ENCODE data around the gene CCL7. TPM values are rescaled to one million over a fixed set of nuclear protein-coding genes. Genes with fewer than 3 reads are reported as not detected.

The CCL7 gene
- polyA plus RNA-seq, 1 donor from 2014 or later, result not detected

- no peaks in the 10 kb centered on the region for H3K79me2 ChIP-seq (replicated peaks; ENCODE audit: insufficient read depth, low read length)
- H3K4me3 ChIP-seq (ENCODE audit: low read length), result no peak overlapping the region
- H3K9me2 ChIP-seq (ENCODE audit: insufficient read depth, low read length), result no peaks in the 10 kb centered on the region
- H3K27ac ChIP-seq (ENCODE audit: low read length), result no peak overlapping the region
- no peaks in the 10 kb centered on the region for H3K9me3 ChIP-seq (ENCODE audit: low read length)
- H3K9ac ChIP-seq (ENCODE audit: low read length), result no peak overlapping the region
- H3K4me2 ChIP-seq (ENCODE audit: low read length), result no peak overlapping the region
- no peaks in the 10 kb centered on the region for H3K36me3 ChIP-seq (ENCODE audit: insufficient read depth, low read length)
- TF ChIP-seq POLR2AphosphoS5 (IDR thresholded peaks at IDR 0.05) (no peak), MXI1 (conservative IDR thresholded peaks at IDR 0.05; ENCODE audit: poor library complexity, severe bottlenecking) (no peak), RAD21 (conservative IDR thresholded peaks at IDR 0.05) (no peak), EP300 (conservative IDR thresholded peaks at IDR 0.05; ENCODE audit: poor library complexity, severe bottlenecking) (no peak), CTCF (IDR thresholded peaks at IDR 0.05; ENCODE audit: poor library complexity, severe bottlenecking) (no peak), EZH2 (IDR thresholded peaks at IDR 0.05; ENCODE audit: borderline replicate concordance, insufficient read depth, low read length, poor library complexity, severe bottlenecking) (no peak), REST (IDR thresholded peaks at IDR 0.05; ENCODE audit: borderline replicate concordance) (no peak), TAF1 (IDR thresholded peaks at IDR 0.05; ENCODE audit: low read depth) (no peak), SMC3 (conservative IDR thresholded peaks at IDR 0.05; ENCODE audit: poor library complexity) (no peak)
- no peaks in the 10 kb centered on the region for H4K20me1 ChIP-seq (ENCODE audit: insufficient read depth)
- H3K27me3 ChIP-seq (ENCODE audit: insufficient read depth, low read depth, low read length), result no peaks in the 10 kb centered on the region
- no peak overlapping the region for H2AFZ ChIP-seq (ENCODE audit: low read depth, low read length)
- no peaks in the 10 kb centered on the region for H3F3A ChIP-seq (ENCODE audit: insufficient read depth, low read length, poor library complexity, severe bottlenecking)
Measured at GRCh38 chr17:34222722-34223497, 47.1 kb upstream of the CCL7 start.

GRCh38 chr17:34225046-34225445, 45.0 kb upstream of the CCL7 start:
- Histone ChIP-seq H3F3A (ENCODE audit: insufficient read depth, low read length, poor library complexity, severe bottlenecking) (no peaks in the 10 kb centered on the region), H3K4me3 (ENCODE audit: low read length) (no peak overlapping the region), H3K36me3 (ENCODE audit: insufficient read depth, low read length) (no peaks in the 10 kb centered on the region), H4K20me1 (ENCODE audit: insufficient read depth) (no peaks in the 10 kb centered on the region), H3K9me3 (ENCODE audit: low read length) (no peaks in the 10 kb centered on the region), H3K9me2 (ENCODE audit: insufficient read depth, low read length) (no peaks in the 10 kb centered on the region), H3K27ac (ENCODE audit: low read length) (no peak overlapping the region), H3K9ac (ENCODE audit: low read length) (no peak overlapping the region), H2AFZ (ENCODE audit: low read depth, low read length) (no peak overlapping the region), H3K79me2 (replicated peaks; ENCODE audit: insufficient read depth, low read length) (no peaks in the 10 kb centered on the region), H3K4me2 (ENCODE audit: low read length) (no peak overlapping the region), H3K27me3 (ENCODE audit: insufficient read depth, low read depth, low read length) (no peaks in the 10 kb centered on the region)
- TF ChIP-seq MXI1 (conservative IDR thresholded peaks at IDR 0.05; ENCODE audit: poor library complexity, severe bottlenecking), result no peak
- TF ChIP-seq REST (IDR thresholded peaks at IDR 0.05; ENCODE audit: borderline replicate concordance), result no peak
- TF ChIP-seq EP300 (conservative IDR thresholded peaks at IDR 0.05; ENCODE audit: poor library complexity, severe bottlenecking), result no peak
- TF ChIP-seq RAD21 (conservative IDR thresholded peaks at IDR 0.05), result no peak
- no peak for TF ChIP-seq TAF1 (IDR thresholded peaks at IDR 0.05; ENCODE audit: low read depth)
- no peak for TF ChIP-seq POLR2AphosphoS5 (IDR thresholded peaks at IDR 0.05)
- TF ChIP-seq CTCF (IDR thresholded peaks at IDR 0.05; ENCODE audit: poor library complexity, severe bottlenecking), result no peak
- TF ChIP-seq SMC3 (conservative IDR thresholded peaks at IDR 0.05; ENCODE audit: poor library complexity), result no peak
- no peak for TF ChIP-seq EZH2 (IDR thresholded peaks at IDR 0.05; ENCODE audit: borderline replicate concordance, insufficient read depth, low read length, poor library complexity, severe bottlenecking)

All from neural cell (in vitro differentiated cells).